Hematopoietic multipotent progenitor cell (in vitro differentiated cells): Measurements from ENCODE around the gene CEBPA. TPM values are rescaled to one million over a fixed set of nuclear protein-coding genes. Genes with fewer than 3 reads are reported as not detected.
A peak's percentile ranks its signal among the peaks of the same experiment; 100 is the strongest.
"Not testable (repeated sequence)": the region's sequence is repeated elsewhere in the genome, so short reads cannot be mapped to it uniquely, and the experiment has no call there.

Source experiments
- DNase-seq, 3 donors: peaks; one replicate each; pipeline ENCODE4 v3.0.0-alpha.2; 2011 to 2015; ENCODE audit warnings: low read depth in 2 of 3, low spot score in 2 of 3
- total RNA-seq: library from RNA; depleted of rRNA; stranded (reverse); fragments of >200 nt; gene quantifications from one replicate; pipeline ENCODE4 v1.2.3, GENCODE V29; 2012

CEBPA gene
- total RNA-seq, 1 donor = 39.0 TPM

DNA sequence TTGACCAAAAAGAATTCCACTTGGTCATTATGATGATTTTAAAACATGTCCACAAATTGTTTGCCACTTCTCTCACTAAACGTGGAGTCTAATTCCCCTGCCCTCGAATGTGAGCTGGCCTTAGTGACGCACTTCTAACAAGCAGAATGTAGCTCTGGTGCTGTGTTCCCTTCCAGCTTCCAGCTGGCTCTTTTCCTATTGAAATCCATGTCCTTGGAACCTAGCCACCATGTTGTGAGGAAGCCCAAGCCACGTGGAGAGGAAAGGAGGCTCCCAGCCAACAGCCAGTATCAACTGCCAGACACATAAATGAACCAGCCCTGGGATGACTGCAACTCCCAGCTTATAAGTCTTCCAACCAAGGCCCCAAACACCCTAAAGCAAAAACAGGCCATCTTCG, 23.6 kb upstream of the CEBPA start:
- DNase-seq = no peak

DNA sequence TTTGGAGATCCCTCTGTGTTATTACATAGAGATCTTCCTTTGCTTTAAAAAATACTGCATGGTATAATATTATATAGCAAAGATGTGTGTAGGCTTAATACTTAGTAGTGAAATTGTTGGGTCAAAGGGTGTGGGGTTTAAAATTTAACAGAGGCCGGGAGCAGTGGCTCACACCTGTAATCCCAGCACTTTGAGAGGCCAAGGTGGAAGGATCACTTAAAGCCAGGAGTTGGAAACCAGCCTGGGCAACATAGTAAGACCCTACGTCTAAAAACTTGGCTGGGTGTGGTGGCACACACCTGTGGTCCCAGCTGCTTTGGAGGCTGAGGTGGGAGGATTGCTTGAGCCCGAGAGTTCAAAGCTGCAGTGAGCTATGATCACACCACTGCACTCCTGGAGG, 22.3 kb upstream of the CEBPA start:
- DNase-seq = no peak

DNA sequence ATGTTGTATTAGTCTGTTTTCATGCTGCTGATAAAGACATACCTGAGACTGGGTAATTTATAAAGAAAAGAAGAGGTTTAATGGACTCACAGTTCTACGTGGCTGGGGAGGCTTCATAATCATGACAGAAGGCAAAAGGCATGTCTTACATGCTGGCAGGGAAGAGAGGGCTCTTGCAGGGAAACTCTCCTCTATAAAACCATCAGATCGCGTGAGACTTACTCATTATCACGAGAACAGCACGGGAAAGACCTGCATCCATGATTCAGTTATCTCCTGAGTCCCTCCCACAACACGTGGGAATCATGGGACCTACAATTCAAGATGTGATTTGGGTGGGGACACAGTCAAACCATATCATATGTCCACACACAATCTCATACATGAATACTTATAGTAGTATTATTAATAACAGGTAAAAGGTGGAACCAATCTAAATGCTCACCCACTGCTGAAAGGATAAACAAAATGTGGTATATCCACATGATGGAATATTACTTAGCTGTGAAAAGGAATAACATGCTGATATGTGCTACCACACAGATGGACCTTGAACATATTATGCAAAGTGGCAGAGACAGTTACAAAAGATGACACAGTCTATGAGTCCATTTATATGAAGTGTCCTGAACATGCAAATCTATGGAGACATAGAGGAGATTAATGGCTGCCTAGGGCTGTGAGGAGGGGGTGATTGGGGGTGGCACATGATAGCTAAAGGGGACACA, 20.9 kb upstream of the CEBPA start:
- DNase-seq = no peak

DNA sequence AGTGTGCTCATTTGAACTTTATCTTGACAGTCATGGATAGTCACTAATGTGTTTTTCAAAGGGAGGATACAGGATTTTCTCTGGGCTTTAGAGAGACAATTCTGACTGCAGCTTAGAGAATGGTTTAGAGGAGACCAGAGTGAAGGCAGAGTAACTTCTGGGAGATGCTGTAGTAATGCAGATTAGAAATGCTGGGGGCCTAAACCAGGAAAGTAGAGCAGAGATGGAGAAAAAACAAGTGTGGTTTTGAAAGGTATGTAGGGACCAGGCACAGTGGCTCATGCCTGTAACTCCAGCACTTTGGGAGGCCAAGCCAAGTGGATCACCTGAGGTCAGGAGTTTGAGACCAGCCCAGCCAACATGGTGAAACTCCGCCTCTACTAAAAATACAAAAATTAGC, 18.3 kb upstream of the CEBPA start:
- DNase-seq = no peak

DNA sequence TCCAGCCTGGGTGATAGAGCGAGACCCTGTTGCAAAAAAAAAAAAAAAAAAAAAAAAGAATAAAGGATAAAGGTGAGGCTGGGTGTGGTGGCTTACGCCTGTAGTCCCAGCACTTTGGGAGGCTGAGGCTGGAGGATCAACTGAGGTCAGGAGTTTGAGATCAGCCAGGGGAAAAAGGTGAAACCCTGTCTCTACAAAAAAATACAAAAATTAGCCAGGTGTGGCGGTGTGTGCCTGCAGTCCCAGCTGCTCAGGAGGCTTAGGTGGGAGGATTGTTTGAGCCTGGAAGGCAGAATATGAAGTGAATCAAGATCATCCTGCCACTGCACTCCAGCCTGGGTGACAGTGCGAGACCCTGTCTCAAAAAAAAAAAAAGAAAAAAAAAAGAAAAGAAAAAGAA, 15.7 kb upstream of the CEBPA start:
- DNase-seq = not testable (repeated sequence)

DNA sequence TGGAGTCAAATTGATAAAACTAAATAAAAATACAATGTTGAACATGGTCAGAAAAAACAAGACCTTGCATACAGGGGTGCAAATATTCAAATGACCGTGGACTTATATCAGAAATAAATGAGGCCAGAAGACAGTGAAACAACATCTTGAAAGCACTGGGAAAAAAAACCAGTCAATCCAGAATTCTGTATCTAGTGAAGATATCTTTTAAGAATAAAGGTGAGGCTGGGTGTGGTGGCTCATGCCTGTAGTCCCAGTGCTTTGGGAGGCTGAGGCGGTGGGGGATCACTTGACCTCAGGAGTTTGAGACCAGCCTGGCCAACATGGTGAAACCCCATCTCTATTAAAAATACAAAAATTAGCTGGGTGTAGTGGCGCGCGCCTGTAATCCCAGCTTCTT, 15.2 kb upstream of the CEBPA start:
- DNase-seq = no peak

DNA sequence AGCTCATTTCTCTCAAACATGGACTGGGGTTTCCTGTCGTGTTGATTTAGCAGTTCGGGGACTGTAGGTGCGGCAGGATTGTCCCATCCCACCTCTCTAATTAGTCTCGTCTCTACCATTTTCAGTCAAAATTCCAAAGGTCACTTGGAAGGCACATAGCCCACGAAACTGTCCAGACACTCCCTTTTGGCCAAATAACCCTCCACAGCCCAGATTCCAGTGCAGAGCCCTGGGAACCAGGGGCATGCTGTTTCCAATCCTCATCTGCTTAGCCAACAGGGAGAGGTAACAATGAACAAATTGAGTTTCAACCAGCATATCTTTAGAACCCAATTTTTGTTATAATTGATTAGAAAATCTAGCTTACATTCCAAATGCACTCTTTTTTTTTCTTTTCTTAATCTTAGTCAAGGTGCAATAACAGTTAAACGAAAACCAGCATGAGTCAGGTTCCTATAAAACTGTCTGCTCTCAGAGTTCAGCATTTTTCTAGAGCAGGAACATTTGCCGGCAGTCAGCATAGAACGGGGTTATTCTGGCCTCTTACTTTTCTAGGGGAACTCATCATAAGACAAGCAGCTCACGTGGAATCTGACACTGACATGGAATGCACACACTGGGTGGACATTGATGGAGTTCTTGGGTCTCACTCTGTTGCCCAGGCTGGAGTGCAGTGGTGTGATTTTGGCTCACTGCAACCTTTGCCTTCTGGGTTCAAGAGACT, 14.4 kb upstream of the CEBPA start:
- no peak for DNase-seq

DNA sequence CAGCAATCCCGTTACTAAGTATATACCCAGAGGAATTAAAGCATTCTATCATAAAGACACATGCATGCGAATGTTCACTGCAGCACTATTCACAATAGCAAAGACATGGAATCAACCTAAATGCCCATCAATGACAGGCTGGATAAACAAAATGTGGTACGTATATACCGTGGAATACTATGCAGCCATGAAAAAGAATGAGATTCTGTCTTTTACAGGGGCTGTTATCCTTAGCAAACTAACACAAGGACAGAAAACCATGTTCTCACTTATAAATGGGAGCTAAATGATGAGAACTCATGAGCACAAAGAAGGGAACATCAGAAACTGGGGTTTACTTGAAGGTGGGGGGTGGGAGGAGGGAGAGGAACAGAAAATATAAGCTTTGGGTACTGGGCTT, 10.5 kb upstream of the CEBPA start:
- not testable (repeated sequence) for DNase-seq

DNA sequence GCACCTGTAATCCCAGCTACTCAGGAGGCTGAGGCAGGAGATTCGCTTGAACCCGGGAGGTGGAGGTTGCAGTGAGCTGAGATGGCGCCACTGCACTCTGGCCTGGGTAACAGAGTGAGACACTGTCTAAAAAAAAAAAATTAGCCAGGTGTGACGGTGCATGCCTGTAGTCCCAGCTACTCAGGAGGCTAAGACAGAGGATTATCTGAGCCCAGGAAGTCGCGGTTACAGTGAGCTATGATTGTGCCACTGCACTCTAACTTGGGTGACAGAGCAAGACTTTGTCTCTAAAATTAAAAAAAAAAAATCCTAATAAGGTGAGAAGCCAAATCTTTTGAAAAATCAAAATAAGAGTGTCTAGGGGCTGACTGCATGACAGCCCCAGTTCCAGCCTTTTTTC, 9.7 kb upstream of the CEBPA start:
- DNase-seq = no peak

DNA sequence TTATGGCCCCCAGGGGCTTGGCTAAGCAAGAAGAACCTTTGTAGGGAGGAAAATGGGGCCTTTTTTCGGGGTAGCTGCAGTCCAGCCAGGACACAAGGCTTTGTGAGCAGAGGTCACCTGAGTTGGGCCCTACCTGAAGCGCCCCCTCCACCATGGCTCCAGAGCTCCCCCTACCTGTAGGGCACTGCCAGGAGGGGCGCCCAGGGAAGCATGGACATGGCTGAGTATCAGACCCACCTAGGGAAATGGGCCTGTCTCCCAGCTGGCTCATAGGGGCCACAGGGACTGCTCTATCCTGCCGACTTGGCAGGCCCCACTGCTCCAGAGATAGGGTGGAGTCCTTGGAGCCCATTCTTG, 9.0 kb upstream of the CEBPA start:
- DNase-seq = no peak

DNA sequence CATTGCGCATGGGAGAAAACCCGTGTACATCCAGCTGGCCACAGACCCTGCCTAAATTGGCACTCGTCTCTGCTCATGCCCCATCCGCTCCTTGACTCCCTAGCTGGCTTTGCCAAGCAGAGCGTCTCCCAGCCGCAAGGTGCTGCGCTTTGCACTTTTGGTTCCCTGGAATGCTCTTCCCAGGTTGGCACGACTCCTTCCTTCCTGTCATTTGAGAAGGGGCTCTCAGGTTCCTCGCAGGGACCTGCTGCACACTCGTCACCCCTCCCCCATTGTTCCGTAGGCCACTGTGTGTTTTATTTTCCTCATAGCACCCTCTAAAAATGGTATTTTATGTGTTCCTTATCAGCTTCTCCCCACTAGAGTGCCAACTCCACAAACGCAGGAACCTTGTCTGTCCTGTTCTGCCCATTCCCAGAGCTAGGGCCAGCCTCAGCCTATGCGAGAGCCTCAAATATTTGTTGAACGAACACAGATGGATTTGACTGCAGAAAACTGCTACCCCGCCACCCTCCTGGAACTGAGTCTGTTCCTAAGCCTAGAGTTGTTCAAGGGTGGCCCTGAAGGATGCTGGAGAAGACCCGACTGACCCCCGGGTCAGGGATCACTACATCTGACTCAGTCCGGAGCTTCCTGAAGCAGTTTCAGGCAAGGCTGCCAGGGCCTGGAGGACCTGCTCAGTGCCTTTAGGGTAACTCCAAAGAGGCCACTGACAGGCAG, 8.4 kb upstream of the CEBPA start:
- no peak for DNase-seq

DNA sequence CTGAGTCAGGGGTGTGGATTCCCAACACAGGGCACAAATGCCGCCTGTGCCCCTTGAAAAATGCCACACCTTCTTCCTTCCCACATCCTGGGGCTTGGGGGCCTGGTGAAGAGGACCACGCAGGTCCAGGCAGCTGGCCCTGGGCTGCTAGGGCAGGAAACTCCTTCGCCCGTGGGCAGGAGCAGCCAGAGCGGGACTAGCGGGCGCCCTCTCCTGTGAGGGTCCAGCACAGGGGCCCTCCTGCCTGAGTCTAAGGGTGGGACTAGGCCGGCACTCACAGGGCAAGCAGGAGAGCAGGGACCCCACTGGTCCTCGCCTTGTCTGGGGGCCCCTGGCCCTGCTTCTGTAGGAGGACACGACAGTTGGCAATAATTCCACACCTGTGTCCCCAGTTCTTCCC, 7.5 kb upstream of the CEBPA start:
- no peak for DNase-seq

DNA sequence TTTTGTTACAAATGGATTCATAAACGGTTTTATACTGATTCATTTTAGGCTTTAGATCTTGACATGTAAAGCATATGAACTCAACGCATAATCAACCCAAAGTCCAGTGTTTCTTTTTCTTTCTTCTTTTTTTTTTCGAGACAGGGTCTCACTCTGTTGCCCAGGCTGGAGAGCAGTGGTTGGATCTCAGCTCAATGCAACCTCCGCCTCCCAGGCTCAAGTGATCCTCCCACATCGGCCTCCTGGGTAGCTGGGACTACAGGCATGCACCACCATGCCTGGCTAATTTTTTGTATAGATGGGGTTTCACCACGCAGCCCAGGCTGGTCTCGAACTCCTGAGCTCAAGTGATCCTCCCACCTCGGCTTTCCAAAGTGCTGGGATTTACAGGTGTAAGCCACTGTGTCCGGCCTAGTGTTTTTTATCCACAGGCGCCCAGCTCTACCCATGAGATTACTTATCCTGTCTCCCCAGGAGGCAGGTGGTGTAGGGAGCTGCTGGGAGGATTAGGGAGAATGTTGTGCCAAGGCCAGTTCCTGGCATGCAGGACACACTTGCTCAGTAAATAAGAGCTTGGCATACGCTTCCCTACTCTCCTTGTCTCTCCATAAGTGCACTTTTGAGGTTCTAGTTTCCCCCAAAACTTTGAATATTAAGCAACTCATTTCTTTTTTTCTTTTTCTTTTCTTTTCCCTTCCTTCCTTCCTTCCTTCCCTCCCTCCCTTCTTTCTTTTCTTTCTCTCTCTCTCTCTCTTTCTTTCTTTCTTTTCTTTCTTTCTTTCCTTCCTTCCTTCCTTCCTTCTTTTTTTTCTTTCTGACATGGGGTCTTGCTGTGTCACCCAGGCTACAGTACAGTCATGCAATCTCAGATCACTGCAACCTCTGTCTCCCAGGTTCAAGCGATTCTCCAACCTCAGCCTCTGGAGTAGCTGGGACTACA, 4.8 kb upstream of the CEBPA start:
- no peak for DNase-seq

DNA sequence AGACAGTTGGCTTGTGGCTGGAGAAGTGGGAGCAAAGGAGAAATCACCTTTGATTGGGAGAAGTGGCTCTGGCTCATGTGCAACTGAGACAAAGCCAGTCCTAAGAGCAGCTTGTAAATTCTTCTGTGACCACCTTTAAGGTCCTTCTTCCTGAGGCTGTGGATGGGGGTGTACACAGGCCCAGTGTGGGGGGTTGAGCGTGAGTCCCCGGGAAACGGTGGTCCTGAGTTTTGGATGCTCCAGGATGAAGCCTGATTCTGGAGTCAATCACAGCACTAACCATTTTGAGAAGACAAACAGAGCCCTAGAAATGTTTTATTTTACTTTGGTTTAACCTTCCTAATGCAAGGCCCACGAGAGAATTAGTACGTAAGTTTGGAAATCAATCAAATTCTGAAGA, 3.9 kb upstream of the CEBPA start:
- DNase-seq = no peak

DNA sequence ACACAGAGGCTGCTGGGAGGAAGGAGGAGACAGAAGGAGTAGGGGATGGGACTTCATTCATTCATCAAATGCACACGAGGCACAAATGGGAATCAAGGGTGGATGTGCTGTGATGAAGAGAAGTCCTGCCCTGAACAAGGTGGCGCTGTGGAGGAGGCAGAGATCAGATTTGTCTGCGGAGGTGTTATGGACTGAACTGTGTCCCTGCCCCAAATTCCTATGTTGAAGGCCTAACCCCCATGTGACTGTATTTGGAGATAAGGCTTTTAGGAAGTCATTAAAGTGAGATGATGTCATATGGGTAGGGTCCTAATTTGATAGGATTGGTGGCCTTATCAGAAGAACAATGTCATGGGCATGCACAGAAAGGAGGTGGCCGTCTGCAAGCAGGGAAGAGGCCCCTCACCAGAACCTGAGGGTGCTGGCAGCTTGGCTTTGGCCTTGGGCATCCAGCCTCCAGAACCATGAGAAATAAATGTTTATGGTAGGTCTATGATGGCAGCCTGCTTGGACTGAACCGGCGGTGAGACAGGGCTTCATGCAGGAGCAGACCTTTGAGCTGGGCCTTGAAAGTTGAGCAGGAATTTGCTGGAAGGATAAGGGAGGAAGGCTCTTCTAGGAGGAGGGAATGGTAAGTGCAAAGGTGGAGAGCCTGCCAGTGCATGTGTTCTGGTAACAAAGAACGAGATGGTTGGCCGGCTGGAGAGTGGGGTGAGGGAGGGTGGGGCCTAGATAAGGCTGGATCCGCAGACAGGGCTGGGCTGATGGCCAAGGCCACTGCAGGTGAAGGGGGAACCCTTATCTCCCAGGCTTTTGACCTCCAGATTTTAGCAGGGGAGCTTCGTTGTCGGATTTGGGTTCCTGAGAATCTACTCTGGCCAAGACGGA, 2.7 kb upstream of the CEBPA start:
- no peak for DNase-seq

DNA sequence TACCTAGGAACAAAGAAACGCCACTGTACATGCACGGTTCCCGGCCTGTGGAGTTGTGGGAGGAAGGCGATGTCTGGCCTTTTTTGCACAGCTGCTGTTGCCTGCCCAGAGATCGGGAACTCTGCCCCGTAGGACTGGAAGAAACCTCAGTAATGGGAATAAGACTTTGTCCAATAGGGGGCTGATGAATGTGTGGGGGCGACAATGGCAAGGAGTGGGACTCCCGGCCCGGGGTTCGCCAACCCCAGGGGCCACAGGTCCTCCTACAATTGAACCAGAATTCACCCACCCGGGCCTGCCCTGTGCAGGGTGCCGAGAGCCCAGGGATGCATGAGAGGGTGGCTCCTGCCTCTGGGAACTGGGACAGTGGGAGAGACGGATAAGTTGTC, 2.0 kb upstream of the CEBPA start:
- no peak for DNase-seq

DNA sequence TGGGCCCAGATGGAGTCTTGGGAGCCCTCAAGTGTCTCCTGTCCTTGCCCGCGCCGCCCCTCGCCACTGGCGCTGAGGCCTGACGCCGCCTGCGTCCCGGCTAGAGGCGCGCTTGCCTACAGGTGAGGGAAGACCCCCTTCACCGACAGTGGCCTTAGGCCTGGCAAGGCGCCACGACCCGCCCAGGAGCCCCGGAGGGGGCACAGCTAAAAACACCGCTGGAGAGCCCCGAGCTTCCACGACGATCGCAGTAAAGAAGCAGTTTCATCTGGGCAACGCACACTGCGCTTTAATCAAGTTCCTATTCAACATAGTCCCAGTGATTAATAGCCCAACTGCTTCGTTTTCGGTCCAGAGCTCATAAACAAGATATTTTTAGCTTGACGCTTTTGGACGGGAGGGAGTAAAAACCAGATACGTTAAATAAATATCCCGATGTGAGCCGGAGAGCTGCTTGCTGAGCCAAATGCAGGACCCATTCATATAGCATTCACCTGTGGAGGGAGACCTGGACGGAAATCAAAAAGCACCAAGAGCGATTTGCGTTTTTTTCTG, 1.5 kb upstream of the CEBPA start:
- DNase-seq = no peak

DNA sequence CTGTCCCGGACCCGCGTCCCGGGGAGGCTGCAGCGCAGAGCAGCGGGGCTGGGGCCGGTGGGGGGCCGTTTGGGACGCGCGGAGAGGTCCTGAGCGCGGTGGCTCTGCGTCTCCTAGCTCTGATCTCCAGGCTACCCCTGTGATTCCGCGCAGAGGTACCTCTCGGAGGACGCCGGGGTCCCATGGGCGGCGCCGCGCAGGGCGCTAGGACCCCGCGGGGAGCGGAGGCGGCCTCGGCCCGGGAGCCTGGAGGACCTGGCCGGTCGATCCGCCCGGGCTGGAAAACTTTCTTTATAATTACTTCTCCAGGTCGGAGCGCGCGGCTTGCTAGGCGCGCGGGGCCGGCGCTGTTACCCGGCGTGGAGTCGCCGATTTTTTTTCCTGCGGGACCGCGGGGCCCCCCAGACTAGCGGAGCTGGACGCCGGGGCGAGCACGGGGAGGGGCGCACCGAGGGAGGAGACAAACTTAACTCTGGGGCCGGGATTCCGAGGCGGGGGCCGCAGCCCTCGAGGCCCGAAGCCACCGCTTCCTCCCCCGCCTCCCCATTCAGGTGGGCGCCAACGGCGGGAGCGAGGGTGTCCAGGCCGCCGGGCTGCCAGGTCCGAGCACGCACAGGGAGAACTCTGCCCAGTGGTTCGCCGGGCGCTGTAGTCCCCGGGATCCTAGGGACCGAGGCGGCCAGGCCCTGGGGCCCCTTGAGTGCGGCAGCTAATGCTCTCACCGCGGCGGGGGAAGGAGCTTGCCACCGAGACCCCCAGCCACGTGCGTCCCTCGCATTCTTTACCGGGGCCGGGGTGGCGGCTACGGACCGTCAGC, 848 bp upstream of the CEBPA start:
- peak in 2 of 3 donors; percentile 61 to 67 for DNase-seq

DNA sequence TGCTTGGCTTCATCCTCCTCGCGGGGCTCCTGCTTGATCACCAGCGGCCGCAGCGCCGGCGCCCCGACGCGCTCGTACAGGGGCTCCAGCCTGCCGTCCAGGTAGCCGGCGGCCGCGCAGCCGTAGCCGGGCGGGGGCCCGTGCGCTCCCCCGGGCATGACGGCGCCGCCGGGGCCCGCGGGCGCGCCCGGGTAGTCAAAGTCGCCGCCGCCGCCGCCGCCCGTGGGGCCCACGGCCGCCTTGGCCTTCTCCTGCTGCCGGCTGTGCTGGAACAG, 497 bp downstream of the CEBPA start:
- DNase-seq = no peak
